Skeletal muscle tissue (tissue), 4 donors: ENCODE measurements around the gene AUTS2. TPM values are rescaled to one million over a fixed set of nuclear protein-coding genes. Genes with fewer than 3 reads are reported as not detected.

Experiments used
- H3K27ac ChIP-seq: one replicate; pipeline ENCODE4 v1.7.0; 2013; ENCODE audit warnings: mild to moderate bottlenecking, low read depth, low read length, inconsistent platforms
- H3K27me3 ChIP-seq, 3 donors: one replicate each; pipeline ENCODE4 v1.7.0; 2013; ENCODE audit warnings: low read length in 3 of 3; ENCODE audit not compliant: control insufficient read depth in 3 of 3, insufficient read depth in 3 of 3
- H3K36me3 ChIP-seq, 3 donors: one replicate each; pipeline ENCODE4 v1.7.0; 2013; ENCODE audit warnings: low read length in 3 of 3; ENCODE audit not compliant: control insufficient read depth in 3 of 3, insufficient read depth in 3 of 3
- H3K4me1 ChIP-seq, 3 donors: one replicate each; pipeline ENCODE4 v1.7.0; 2013; ENCODE audit warnings: low read length in 3 of 3, mild to moderate bottlenecking in 3 of 3; ENCODE audit not compliant: control insufficient read depth in 3 of 3, insufficient read depth in 3 of 3
- H3K4me3 ChIP-seq, 3 donors: one replicate each; pipeline ENCODE4 v1.7.0; 2013; ENCODE audit warnings: low read length in 3 of 3
- H3K9ac ChIP-seq, 3 donors: one replicate each; pipeline ENCODE4 v1.7.0; 2013; ENCODE audit warnings: low read length in 3 of 3, mild to moderate bottlenecking in 3 of 3, moderate library complexity in 2 of 3, low read depth in 1 of 3
- H3K9me3 ChIP-seq, 3 donors: one replicate each; pipeline ENCODE4 v1.7.0; 2013; ENCODE audit warnings: low read length in 3 of 3; ENCODE audit not compliant: control insufficient read depth in 3 of 3
- total RNA-seq: library from RNA; depleted of rRNA; stranded (reverse); fragments of >200 nt; gene quantifications from one replicate; pipeline ENCODE4 v1.2.3, GENCODE V29; 2014
- donor health status: Osteomylitis.

AUTS2 gene
- total RNA-seq, 1 donor from 2014 or later = 43.3 TPM

DNA sequence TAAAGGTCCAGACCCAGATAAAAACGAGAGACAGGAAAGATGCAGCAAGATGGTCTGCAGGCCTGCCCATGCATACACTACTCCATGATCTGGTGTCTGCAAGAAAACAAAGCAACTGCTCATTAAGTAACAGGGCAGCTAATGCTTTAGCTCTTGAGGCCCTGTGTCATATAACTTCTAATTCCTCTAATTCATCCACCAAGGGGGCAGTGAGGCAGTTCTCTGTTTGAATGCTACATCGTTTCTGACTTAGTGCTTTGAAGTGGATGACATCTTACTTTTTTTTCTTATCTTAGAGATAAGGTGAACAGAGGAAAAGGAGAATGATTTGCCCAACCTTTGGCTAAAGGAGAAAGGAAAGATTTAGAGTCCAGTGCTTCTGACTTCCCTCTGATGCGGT is 619.7 kb downstream of the AUTS2 start:
- H3K9me3 ChIP-seq = no peaks in the 10 kb centered on the region
- no peak overlapping the region for H3K4me3 ChIP-seq
- no peak overlapping the region for H3K27ac ChIP-seq
- no peaks in the 10 kb centered on the region for H3K27me3 ChIP-seq
- no peaks in the 10 kb centered on the region for H3K36me3 ChIP-seq
- H3K9ac ChIP-seq = no peak overlapping the region
- no peaks in the 10 kb centered on the region for H3K4me1 ChIP-seq

- no peaks in the 10 kb centered on the region for H3K9me3 ChIP-seq
- no peaks in the 10 kb centered on the region for H3K4me1 ChIP-seq
- H3K9ac ChIP-seq = no peak overlapping the region
- H3K36me3 ChIP-seq = no peaks in the 10 kb centered on the region
- no peak overlapping the region for H3K27ac ChIP-seq
- H3K4me3 ChIP-seq = no peak overlapping the region
- H3K27me3 ChIP-seq = no peaks in the 10 kb centered on the region
These were observed 620.8 kb downstream of the AUTS2 start for GRCh38 chr7:70219061-70219460.

- peaks cover 2 to 9% (median 4%) of the 10 kb centered on the region in 3 donors for H3K9me3 ChIP-seq
- no peaks in the 10 kb centered on the region for H3K36me3 ChIP-seq
- H3K27me3 ChIP-seq = no peaks in the 10 kb centered on the region
- no peak overlapping the region for H3K27ac ChIP-seq
- no peak overlapping the region for H3K4me3 ChIP-seq
- no peak overlapping the region for H3K9ac ChIP-seq
- H3K4me1 ChIP-seq = no peaks in the 10 kb centered on the region
These were observed 631.0 kb downstream of the AUTS2 start for GRCh38 chr7:70229242-70229641.

DNA sequence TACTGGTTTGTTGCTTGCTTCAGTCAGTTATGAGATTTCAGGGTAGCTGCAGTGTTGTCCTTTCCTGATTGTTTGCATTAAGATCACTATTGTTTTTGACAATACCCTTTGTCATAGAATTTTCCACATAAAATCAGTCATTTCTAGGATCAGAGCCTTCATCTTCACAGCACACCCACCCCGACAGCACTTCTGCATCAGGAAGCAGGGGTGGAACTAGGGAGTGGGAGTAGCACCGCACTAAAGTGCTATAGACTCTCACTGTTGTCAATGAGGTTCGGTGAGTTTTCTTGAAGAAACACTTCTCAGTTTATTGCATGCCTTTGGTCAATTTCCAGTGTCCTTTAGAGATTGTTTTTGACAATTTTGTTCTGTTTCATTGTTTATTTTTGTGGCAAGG is 632.5 kb downstream of the AUTS2 start:
- Histone ChIP-seq H3K9ac (no peak overlapping the region), H3K4me3 (no peak overlapping the region), H3K9me3 (peaks cover 2 to 9% (median 4%) of the 10 kb centered on the region in 3 donors)

DNA sequence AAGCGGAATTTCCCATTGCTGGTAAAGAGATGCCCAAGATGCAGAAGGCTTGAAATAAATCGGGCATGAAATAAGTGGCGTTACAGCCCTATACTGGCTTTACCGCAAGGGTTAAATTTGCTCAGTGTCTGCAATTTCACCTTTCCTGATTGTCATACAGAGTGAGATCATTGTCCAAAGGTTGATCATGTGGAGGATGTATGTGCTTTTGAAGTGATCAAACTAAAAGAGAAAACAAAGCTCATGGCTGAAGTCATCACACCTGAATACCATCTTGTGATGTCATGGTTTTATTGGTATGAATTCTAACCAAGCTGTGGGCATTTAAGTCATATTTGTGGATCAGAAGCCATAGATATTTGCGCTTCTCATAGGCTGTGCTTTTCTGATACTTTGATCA is 635.5 kb downstream of the AUTS2 start:
- Histone ChIP-seq H3K9me3 (peaks cover 0 to 9% (median 4%) of the 10 kb centered on the region in 3 donors), H3K4me3 (no peak overlapping the region), H3K4me1 (peaks cover 0 to 3% (median 0%) of the 10 kb centered on the region in 3 donors), H3K27ac (no peak overlapping the region), H3K36me3 (no peaks in the 10 kb centered on the region), H3K9ac (no peak overlapping the region), H3K27me3 (no peaks in the 10 kb centered on the region)

More for the DNA sequence above, 632.5 kb downstream of the AUTS2 start:
- H3K4me1 ChIP-seq = no peaks in the 10 kb centered on the region
- H3K36me3 ChIP-seq = no peaks in the 10 kb centered on the region
- no peak overlapping the region for H3K27ac ChIP-seq
- no peaks in the 10 kb centered on the region for H3K27me3 ChIP-seq

DNA sequence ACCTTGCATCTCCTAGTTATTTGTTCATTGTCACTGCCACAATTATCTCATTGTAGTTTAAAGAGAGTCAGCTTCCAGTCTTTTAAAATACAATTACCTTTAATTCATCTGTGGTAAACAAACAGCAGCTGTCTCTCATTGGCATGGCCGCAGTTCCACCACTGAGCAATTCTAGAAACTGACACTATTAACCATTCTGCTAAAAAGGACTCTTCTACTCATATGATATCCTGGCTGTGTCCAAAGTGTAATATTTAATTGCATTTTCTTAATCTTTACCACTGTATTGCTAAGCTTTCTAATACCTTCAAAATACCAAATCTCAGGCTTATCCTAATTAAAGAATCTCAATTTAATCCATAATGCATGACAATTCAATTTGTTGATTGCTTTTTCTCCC is 639.0 kb downstream of the AUTS2 start:
- no peaks in the 10 kb centered on the region for H3K36me3 ChIP-seq
- H3K4me3 ChIP-seq = no peak overlapping the region
- peaks cover 0 to 3% (median 0%) of the 10 kb centered on the region in 3 donors for H3K4me1 ChIP-seq
- H3K27me3 ChIP-seq = no peaks in the 10 kb centered on the region
- no peaks in the 10 kb centered on the region for H3K9me3 ChIP-seq
- H3K9ac ChIP-seq = no peak overlapping the region
- H3K27ac ChIP-seq = no peak overlapping the region

GRCh38 chr7:70237831-70238575 is 639.7 kb downstream of the AUTS2 start:
- H3K27ac ChIP-seq = no peak overlapping the region
- no peaks in the 10 kb centered on the region for H3K36me3 ChIP-seq
- H3K4me1 ChIP-seq = peaks cover 0 to 3% (median 0%) of the 10 kb centered on the region in 3 donors
- no peaks in the 10 kb centered on the region for H3K27me3 ChIP-seq
- H3K9ac ChIP-seq = no peak overlapping the region
- no peak overlapping the region for H3K4me3 ChIP-seq
- H3K9me3 ChIP-seq = no peaks in the 10 kb centered on the region

GRCh38 chr7:70239918-70240317 is 641.6 kb downstream of the AUTS2 start:
- no peaks in the 10 kb centered on the region for H3K9me3 ChIP-seq
- H3K9ac ChIP-seq = no peak overlapping the region
- peaks cover 0 to 3% (median 0%) of the 10 kb centered on the region in 3 donors for H3K4me1 ChIP-seq
- H3K27me3 ChIP-seq = no peaks in the 10 kb centered on the region
- no peak overlapping the region for H3K4me3 ChIP-seq
- H3K27ac ChIP-seq = no peak overlapping the region
- H3K36me3 ChIP-seq = no peaks in the 10 kb centered on the region

GRCh38 chr7:70240873-70241272 is 642.6 kb downstream of the AUTS2 start:
- no peak overlapping the region for H3K27ac ChIP-seq
- H3K4me1 ChIP-seq = peaks cover 0 to 3% (median 0%) of the 10 kb centered on the region in 3 donors
- no peaks in the 10 kb centered on the region for H3K36me3 ChIP-seq
- no peak overlapping the region for H3K4me3 ChIP-seq
- no peak overlapping the region for H3K9ac ChIP-seq
- no peaks in the 10 kb centered on the region for H3K9me3 ChIP-seq
- no peaks in the 10 kb centered on the region for H3K27me3 ChIP-seq

DNA sequence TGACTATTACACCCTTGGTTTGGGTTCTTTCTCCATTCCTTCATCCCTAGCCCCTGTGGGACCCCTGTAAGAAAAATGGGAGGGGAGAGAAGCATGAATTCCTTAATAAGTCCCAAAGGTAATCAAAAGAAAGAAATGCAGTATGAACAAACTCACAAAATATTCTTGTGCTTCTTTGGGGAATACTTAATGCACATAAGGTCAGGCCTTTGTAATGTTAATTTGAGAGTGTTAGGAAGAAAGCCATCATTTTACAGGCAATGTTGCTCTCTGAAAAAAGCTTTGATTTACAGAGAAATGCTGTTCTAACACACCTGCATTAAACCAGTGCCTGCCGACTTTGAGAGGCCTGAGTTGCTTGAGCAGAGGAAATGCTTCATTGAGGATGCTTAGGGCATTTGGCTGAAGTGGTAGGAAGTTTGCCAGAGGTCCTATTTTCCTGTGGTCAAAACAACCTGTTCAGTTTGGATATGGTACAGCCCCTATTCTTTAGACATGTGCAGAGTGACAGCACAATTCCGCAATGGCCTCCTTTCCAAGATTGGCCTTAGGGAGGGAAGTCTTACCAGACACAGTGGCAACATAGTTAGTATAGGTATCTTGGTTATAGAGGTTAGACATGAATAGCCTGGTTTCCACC is 643.4 kb downstream of the AUTS2 start:
- no peak overlapping the region for H3K27ac ChIP-seq
- no peak overlapping the region for H3K9ac ChIP-seq
- H3K4me3 ChIP-seq = no peak overlapping the region
- no peaks in the 10 kb centered on the region for H3K36me3 ChIP-seq
- no peaks in the 10 kb centered on the region for H3K27me3 ChIP-seq
- H3K4me1 ChIP-seq = peaks cover 0 to 3% (median 0%) of the 10 kb centered on the region in 3 donors
- H3K9me3 ChIP-seq = no peaks in the 10 kb centered on the region
